HepG2 (cell line): ENCODE data around the gene C22orf15. TPM values are rescaled to one million over a fixed set of nuclear protein-coding genes. Genes with fewer than 3 reads are reported as not detected.

Source experiments
- ARNT2 ChIP-seq: sonication (generic); formaldehyde crosslinking; IDR thresholded peaks from 2 replicates; pipeline ENCODE4 v1.8.0; 2022; ENCODE audit warnings: mild to moderate bottlenecking, low read depth, missing genetic modification reagents, moderate library complexity
- ATAD3A ChIP-seq: sonication (generic); formaldehyde crosslinking; IDR thresholded peaks from 2 replicates; pipeline ENCODE4 v1.4.0; 2020; ENCODE audit warnings: missing genetic modification reagents
- BRD4 ChIP-seq: sonication (generic); formaldehyde crosslinking; IDR thresholded peaks from 2 replicates; pipeline ENCODE4 v1.4.0; 2020; ENCODE audit warnings: missing genetic modification reagents
- HHEX ChIP-seq: IDR thresholded peaks from 2 replicates; pipeline ENCODE4 v1.6.1; 2016; ENCODE audit warnings: control low read depth
- KLF9 ChIP-seq: IDR thresholded peaks from 2 replicates; pipeline ENCODE4 v1.6.1; 2016; ENCODE audit warnings: low read depth
- MAFK ChIP-seq, 2 experiments: IDR thresholded peaks in 1 of 2; conservative IDR thresholded peaks in 1 of 2; 2 replicates each; pipeline ENCODE4 v1.6.1; 2011; ENCODE audit warnings: improper control_type of control experiment in 2 of 2, low read length in 2 of 2
- NR1H2 ChIP-seq: sonication (generic); formaldehyde crosslinking; IDR thresholded peaks from 2 replicates; pipeline ENCODE4 v1.8.1; 2022; ENCODE audit warnings: low read depth, missing genetic modification reagents, borderline replicate concordance
- NR2C2 ChIP-seq: sonication (generic); formaldehyde crosslinking; IDR thresholded peaks from 2 replicates; pipeline ENCODE4 v1.4.0; 2020; ENCODE audit warnings: missing genetic modification reagents, mild to moderate bottlenecking, moderate library complexity, borderline replicate concordance
- SMAD3 ChIP-seq: sonication (generic); formaldehyde crosslinking; IDR thresholded peaks from 2 replicates; pipeline ENCODE4 v1.4.0; 2020; ENCODE audit warnings: missing genetic modification reagents
- XBP1 ChIP-seq: sonication (generic); formaldehyde crosslinking; IDR thresholded peaks from 2 replicates; pipeline ENCODE4 v1.5.0; 2020; ENCODE audit warnings: missing genetic modification reagents
- XRCC5 ChIP-seq: fragments of 200-400 bp; formaldehyde crosslinking; optimal IDR thresholded peaks from 2 replicates; pipeline ENCODE3; 2017; ENCODE audit warnings: mild to moderate bottlenecking, low read length
- ZBTB42 ChIP-seq: sonication (generic); formaldehyde crosslinking; IDR thresholded peaks from 2 replicates; pipeline ENCODE4 v1.5.0; 2020; ENCODE audit warnings: mild to moderate bottlenecking, missing genetic modification reagents
- ZIK1 ChIP-seq: sonication (generic); formaldehyde crosslinking; IDR thresholded peaks from 2 replicates; pipeline ENCODE4 v1.5.0; 2020; ENCODE audit warnings: mild to moderate bottlenecking, low read depth, missing genetic modification reagents, borderline replicate concordance
- ZKSCAN1 ChIP-seq: fragments of 150-350 bp; IDR thresholded peaks from 2 replicates; pipeline ENCODE4 v1.6.1; 2014; ENCODE audit warnings: low read length
- ZNF292 ChIP-seq: sonication (generic); formaldehyde crosslinking; IDR thresholded peaks from 2 replicates; pipeline ENCODE4 v1.8.1; 2022; ENCODE audit warnings: mild to moderate bottlenecking, low read depth, missing genetic modification reagents, borderline replicate concordance
- ZNF441 ChIP-seq: sonication (generic); formaldehyde crosslinking; IDR thresholded peaks from 2 replicates; pipeline ENCODE4 v1.7.0; 2021; ENCODE audit warnings: missing genetic modification reagents, borderline replicate concordance
- ZNF446 ChIP-seq: sonication (generic); formaldehyde crosslinking; IDR thresholded peaks from 2 replicates; pipeline ENCODE4 v1.5.0; 2020; ENCODE audit warnings: mild to moderate bottlenecking, missing genetic modification reagents
- ZNF652 ChIP-seq: IDR thresholded peaks from 2 replicates; pipeline ENCODE4 v1.6.1; 2016; ENCODE audit warnings: low read depth, borderline replicate concordance
- ZNF703 ChIP-seq: sonication (generic); formaldehyde crosslinking; IDR thresholded peaks from 2 replicates; pipeline ENCODE4 v1.5.1; 2020; ENCODE audit warnings: missing genetic modification reagents, mild to moderate bottlenecking, moderate library complexity, borderline replicate concordance
- ZNF746 ChIP-seq: sonication (generic); formaldehyde crosslinking; IDR thresholded peaks from 2 replicates; pipeline ENCODE4 v1.8.0; 2022; ENCODE audit warnings: mild to moderate bottlenecking, missing genetic modification reagents
- ZNF773 ChIP-seq: sonication (generic); formaldehyde crosslinking; IDR thresholded peaks from 2 replicates; pipeline ENCODE4 v1.4.0; 2020; ENCODE audit warnings: missing genetic modification reagents, borderline replicate concordance
- ZNF850 ChIP-seq: sonication (generic); formaldehyde crosslinking; conservative IDR thresholded peaks from 2 replicates; pipeline ENCODE4 v1.9.0; 2021; ENCODE audit warnings: mild to moderate bottlenecking, missing genetic modification reagents
- polyA plus RNA-seq, 8 experiments: library from polyadenylated mRNA; depleted of rRNA in 3 of 8; stranded (reverse) in 7 of 8; unstranded in 1 of 8; fragments of >200 nt; fragmentation: Illumina TruSeq in 4 of 8; extraction: Trizol in 4 of 8; gene quantifications; 2 replicates each; pipeline versions ENCODE4 v1.2.1 to v1.2.3, GENCODE V29; 2011 to 2016; ENCODE audit warnings: low read depth in 4 of 8, missing spikeins in 1 of 8, mixed read lengths in 1 of 8; ENCODE audit not compliant: insufficient read depth in 1 of 8
- total RNA-seq, 5 experiments: library from RNA; depleted of rRNA; stranded (reverse); fragments of >200 nt; fragmentation: Illumina TruSeq; extraction: Trizol; gene quantifications; 2 replicates each; pipeline ENCODE4 v1.2.3, GENCODE V29; 2016; ENCODE audit warnings: low read depth in 1 of 5
- TF ChIP-seq, protein P1 (sequence below): sonication (generic); formaldehyde crosslinking; IDR thresholded peaks from 2 replicates; pipeline ENCODE4 v1.4.0; 2020; ENCODE audit warnings: missing genetic modification reagents
- TF ChIP-seq, protein P2 (sequence below): sonication (generic); formaldehyde crosslinking; IDR thresholded peaks from 2 replicates; pipeline ENCODE4 v1.5.1; 2020; ENCODE audit warnings: mild to moderate bottlenecking, missing genetic modification reagents, moderate library complexity
- TF ChIP-seq, protein P3 (sequence below): IDR thresholded peaks from 2 replicates; pipeline ENCODE4 v1.6.1; 2018; ENCODE audit warnings: missing genetic modification reagents, mild to moderate bottlenecking, missing compliant biosample characterization
- TF ChIP-seq, protein P4 (sequence below): sonication (generic); formaldehyde crosslinking; IDR thresholded peaks from 2 replicates; pipeline ENCODE4 v1.8.0; 2022; ENCODE audit warnings: missing genetic modification reagents, low read depth, mild to moderate bottlenecking, borderline replicate concordance
- TF ChIP-seq, protein P5 (sequence below): sonication (generic); formaldehyde crosslinking; IDR thresholded peaks from 2 replicates; pipeline ENCODE4 v1.5.0; 2020; ENCODE audit warnings: mild to moderate bottlenecking, missing genetic modification reagents, borderline replicate concordance

The C22orf15 gene
- total and polyA plus RNA-seq, 2 of the 13 experiments (the other 11 are each of a cell fraction or from before 2014, with no cell fraction given) = not detected

DNA sequence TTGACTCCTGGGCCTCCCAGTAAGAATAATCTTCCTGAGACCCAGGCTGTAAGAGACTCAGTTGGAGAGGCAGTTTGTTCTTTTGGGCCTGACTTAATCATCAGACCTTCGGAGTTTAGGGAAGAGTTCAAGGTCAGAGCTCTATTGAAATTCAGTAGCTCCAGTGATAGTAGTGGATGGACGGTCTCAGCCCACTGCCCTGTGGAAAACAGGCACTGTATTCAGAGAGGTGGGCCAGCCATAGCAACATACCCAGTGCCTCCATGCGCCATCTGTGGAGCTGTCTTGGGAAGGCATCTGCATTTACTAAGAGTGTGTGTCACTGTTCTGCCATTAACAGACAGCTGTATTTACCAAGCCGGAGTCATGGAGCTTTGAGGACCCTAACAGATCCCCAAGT, 26.8 kb downstream of the C22orf15 start (continued):
- TF ChIP-seq, protein P1, sequence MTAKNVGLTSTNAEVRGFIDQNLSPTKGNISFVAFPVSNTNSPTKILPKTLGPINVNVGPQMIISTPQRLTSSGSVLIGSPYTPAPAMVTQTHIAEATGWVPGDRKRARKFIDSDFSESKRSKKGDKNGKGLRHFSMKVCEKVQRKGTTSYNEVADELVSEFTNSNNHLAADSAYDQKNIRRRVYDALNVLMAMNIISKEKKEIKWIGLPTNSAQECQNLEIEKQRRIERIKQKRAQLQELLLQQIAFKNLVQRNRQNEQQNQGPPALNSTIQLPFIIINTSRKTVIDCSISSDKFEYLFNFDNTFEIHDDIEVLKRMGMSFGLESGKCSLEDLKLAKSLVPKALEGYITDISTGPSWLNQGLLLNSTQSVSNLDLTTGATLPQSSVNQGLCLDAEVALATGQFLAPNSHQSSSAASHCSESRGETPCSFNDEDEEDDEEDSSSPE (CRISPR knock-in tag) = no peak
- no peak for TF ChIP-seq NR1H2 (CRISPR knock-in tag)
- no peak for TF ChIP-seq ZNF292 (CRISPR knock-in tag)
- TF ChIP-seq BRD4 = no peak
- TF ChIP-seq ZNF652 = no peak
- TF ChIP-seq SMAD3 (CRISPR knock-in tag) = no peak
- no peak for TF ChIP-seq ZNF850 (CRISPR knock-in tag)
- peak; percentile 77 for TF ChIP-seq XRCC5
- no peak for TF ChIP-seq ZNF441 (CRISPR knock-in tag)
- TF ChIP-seq XBP1 (CRISPR knock-in tag) = no peak
- TF ChIP-seq, protein P2, sequence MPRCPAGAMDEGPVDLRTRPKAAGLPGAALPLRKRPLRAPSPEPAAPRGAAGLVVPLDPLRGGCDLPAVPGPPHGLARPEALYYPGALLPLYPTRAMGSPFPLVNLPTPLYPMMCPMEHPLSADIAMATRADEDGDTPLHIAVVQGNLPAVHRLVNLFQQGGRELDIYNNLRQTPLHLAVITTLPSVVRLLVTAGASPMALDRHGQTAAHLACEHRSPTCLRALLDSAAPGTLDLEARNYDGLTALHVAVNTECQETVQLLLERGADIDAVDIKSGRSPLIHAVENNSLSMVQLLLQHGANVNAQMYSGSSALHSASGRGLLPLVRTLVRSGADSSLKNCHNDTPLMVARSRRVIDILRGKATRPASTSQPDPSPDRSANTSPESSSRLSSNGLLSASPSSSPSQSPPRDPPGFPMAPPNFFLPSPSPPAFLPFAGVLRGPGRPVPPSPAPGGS (CRISPR knock-in tag) = no peak
- TF ChIP-seq ZNF446 = no peak
- TF ChIP-seq ARNT2 (CRISPR knock-in tag) = no peak
- TF ChIP-seq ZIK1 (CRISPR knock-in tag) = no peak
- no peak for TF ChIP-seq ZNF703 (CRISPR knock-in tag)
- TF ChIP-seq NR2C2 (CRISPR knock-in tag) = peak; percentile 31; the same call in 1 of the 2 replicates
- no peak for TF ChIP-seq ZNF746
- TF ChIP-seq, protein P3, sequence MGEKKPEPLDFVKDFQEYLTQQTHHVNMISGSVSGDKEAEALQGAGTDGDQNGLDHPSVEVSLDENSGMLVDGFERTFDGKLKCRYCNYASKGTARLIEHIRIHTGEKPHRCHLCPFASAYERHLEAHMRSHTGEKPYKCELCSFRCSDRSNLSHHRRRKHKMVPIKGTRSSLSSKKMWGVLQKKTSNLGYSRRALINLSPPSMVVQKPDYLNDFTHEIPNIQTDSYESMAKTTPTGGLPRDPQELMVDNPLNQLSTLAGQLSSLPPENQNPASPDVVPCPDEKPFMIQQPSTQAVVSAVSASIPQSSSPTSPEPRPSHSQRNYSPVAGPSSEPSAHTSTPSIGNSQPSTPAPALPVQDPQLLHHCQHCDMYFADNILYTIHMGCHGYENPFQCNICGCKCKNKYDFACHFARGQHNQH = no peak
- TF ChIP-seq ATAD3A = no peak
- TF ChIP-seq ZKSCAN1 = no peak
- TF ChIP-seq KLF9 (CRISPR knock-in tag) = no peak
- no peak for TF ChIP-seq ZBTB42
- TF ChIP-seq MAFK (conservative IDR thresholded peaks at IDR 0.05 in 1 of 2, IDR thresholded peaks at IDR 0.05 in 1 of 2; ENCODE audit: low read length in 2 of 2) = no peak
- TF ChIP-seq, protein P4, sequence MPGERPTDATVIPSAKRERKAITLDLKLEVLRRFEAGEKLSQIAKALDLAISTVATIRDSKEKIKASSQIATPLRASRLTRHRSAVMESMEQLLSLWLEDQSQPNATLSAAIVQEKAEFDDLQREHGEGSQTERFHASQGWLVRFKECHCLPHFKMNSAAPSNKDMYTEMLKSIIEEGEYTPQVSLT (CRISPR knock-in tag) = no peak
- no peak for TF ChIP-seq ZNF773 (CRISPR knock-in tag)
- no peak for TF ChIP-seq HHEX (CRISPR knock-in tag)
- TF ChIP-seq, protein P5, sequence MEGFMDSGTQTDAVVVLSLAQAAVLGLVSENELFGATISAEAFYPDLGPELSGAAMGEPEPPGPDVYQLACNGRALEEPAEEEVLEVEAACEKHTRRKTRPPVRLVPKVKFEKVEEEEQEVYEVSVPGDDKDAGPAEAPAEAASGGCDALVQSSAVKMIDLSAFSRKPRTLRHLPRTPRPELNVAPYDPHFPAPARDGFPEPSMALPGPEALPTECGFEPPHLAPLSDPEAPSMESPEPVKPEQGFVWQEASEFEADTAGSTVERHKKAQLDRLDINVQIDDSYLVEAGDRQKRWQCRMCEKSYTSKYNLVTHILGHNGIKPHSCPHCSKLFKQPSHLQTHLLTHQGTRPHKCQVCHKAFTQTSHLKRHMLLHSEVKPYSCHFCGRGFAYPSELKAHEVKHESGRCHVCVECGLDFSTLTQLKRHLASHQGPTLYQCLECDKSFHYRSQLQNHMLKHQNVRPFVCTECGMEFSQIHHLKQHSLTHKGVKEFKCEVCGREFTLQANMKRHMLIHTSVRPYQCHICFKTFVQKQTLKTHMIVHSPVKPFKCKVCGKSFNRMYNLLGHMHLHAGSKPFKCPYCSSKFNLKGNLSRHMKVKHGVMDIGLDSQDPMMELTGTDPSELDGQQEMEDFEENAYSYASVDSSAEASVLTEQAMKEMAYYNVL (CRISPR knock-in tag) = no peak
